Right lobe of liver (tissue), 4 donors: ENCODE data around the gene TRAPPC12.

Source experiments
- CTCF ChIP-seq, 4 donors: fragments of 200-600 bp in 3 of 4; fragments of 450-650 bp in 1 of 4; IDR thresholded peaks; one replicate each; pipeline versions ENCODE4 v1.5.1 to v1.8.0; 2016 to 2022; ENCODE audit warnings: antibody characterized with exemption in 4 of 4, mild to moderate bottlenecking in 2 of 4
- POLR2A ChIP-seq: fragments of 450-650 bp; IDR thresholded peaks from one replicate; pipeline ENCODE4 v1.6.1; 2017; ENCODE audit warnings: antibody characterized with exemption, mild to moderate bottlenecking
- donor health status: DM: no; HTN: no; CAD: no.
- donor health status: DM: no; HTN: no; CAD: no.
- donor health status: DM: no; HTN: yes; CAD: no.

GRCh38 chr2:3475771-3476170, 96.3 kb downstream of the TRAPPC12 start:
- TF ChIP-seq CTCF (IDR thresholded peaks at IDR 0.05) (no peak), POLR2A (no peak)
